B cell (primary cell): Measurements from ENCODE around the gene ELMO3. TPM values are rescaled to one million over a fixed set of nuclear protein-coding genes. Genes with fewer than 3 reads are reported as not detected.

Experiments
- ATAC-seq: fragments of 200-7000 bp; cut with Tn5 transposase; one replicate; pipeline ENCODE4 v1.10.0; 2021; ENCODE audit warnings: low read depth, mild to moderate bottlenecking, moderate number of reproducible peaks, moderate library complexity
- CTCF ChIA-PET: fragments of 350-600 bp; sonication (Branson Sonifier 250); formaldehyde crosslinking; loops from one replicate; lab custom pipeline; 2021; ENCODE audit warnings: antibody characterized with exemption, inconsistent platforms; lab: Charles Lee
- POLR2A ChIA-PET: fragments of 350-600 bp; sonication (Branson Sonifier 250); formaldehyde crosslinking; loops from one replicate; lab custom pipeline; 2021; ENCODE audit warnings: antibody characterized with exemption; lab: Charles Lee
- DNase-seq: peaks from one replicate; pipeline ENCODE4 v3.0.0; 2013
- H2AFZ ChIP-seq: 2 replicates; pipeline ENCODE4 v1.6.1; 2012; ENCODE audit warnings: mild to moderate bottlenecking, low read depth, low read length; ENCODE audit not compliant: insufficient read depth, poor library complexity, severe bottlenecking
- H3K27ac ChIP-seq, 2 donors: 1 replicate in 1 of 2; 2 replicates in 1 of 2; pipeline ENCODE4 v1.5.1; 2012 to 2013; ENCODE audit warnings: low read length in 2 of 2, mild to moderate bottlenecking in 2 of 2, moderate library complexity in 1 of 2
- H3K27me3 ChIP-seq, 4 experiments: fragments of 200-600 bp in 1 of 4; sonication (generic) in 1 of 4; replicated peaks in 1 of 4; 1 replicate in 2 of 4; 2 replicates in 2 of 4; pipeline versions ENCODE4 v1.6.1 to v1.7.0; 2013 to 2016; ENCODE audit warnings: low read length in 3 of 4, mild to moderate bottlenecking in 2 of 4, mixed read lengths in 1 of 4, moderate library complexity in 1 of 4; ENCODE audit not compliant: insufficient read depth in 4 of 4, control insufficient read depth in 3 of 4; ENCODE audit errors: control extremely low read depth in 1 of 4
- H3K36me3 ChIP-seq, 2 experiments: replicated peaks in 1 of 2; 1 replicate in 1 of 2; 2 replicates in 1 of 2; pipeline versions ENCODE4 v1.6.1 to v1.7.1; 2013; ENCODE audit warnings: low read length in 1 of 2; ENCODE audit not compliant: insufficient read depth in 2 of 2, control insufficient read depth in 1 of 2; ENCODE audit errors: control extremely low read depth in 1 of 2, extremely low read depth in 1 of 2
- H3K4me1 ChIP-seq, 2 donors: fragments of 200-600 bp in 1 of 2; sonication (generic) in 1 of 2; 1 replicate in 1 of 2; 2 replicates in 1 of 2; pipeline versions ENCODE4 v1.5.1 to v1.6.1; 2013 to 2017; ENCODE audit warnings: low read length in 2 of 2; ENCODE audit not compliant: control insufficient read depth in 2 of 2, insufficient read depth in 2 of 2
- H3K4me2 ChIP-seq: replicated peaks from 2 replicates; pipeline ENCODE3; 2012; ENCODE audit warnings: mild to moderate bottlenecking, low read depth, low read length; ENCODE audit not compliant: poor library complexity, severe bottlenecking
- H3K4me3 ChIP-seq, 5 experiments: fragments of 200-600 bp in 1 of 5; sonication (generic) in 1 of 5; 1 replicate in 3 of 5; 2 replicates in 2 of 5; pipeline versions ENCODE4 v1.5.1 to v1.7.0; 2011 to 2016; ENCODE audit warnings: low read length in 4 of 5, mild to moderate bottlenecking in 4 of 5, low read depth in 2 of 5, control low read depth in 1 of 5, moderate library complexity in 1 of 5; ENCODE audit not compliant: insufficient read depth in 1 of 5; ENCODE audit errors: control extremely low read depth in 1 of 5, extremely low read depth in 1 of 5
- H3K79me2 ChIP-seq: fragments of 200-600 bp; sonication (generic); one replicate; pipeline ENCODE4 v1.6.0; 2016; ENCODE audit warnings: low read length; ENCODE audit not compliant: control insufficient read depth, insufficient read depth
- H3K9ac ChIP-seq: fragments of 200-600 bp; sonication (generic); 2 replicates; pipeline ENCODE4 v1.6.1; 2017; ENCODE audit warnings: mild to moderate bottlenecking, low read length, moderate library complexity
- H3K9me3 ChIP-seq, 3 donors: one replicate each; pipeline versions ENCODE4 v1.6.1 to v1.7.1; 2013; ENCODE audit warnings: low read length in 2 of 3; ENCODE audit not compliant: control insufficient read depth in 2 of 3, insufficient read depth in 1 of 3; ENCODE audit errors: control extremely low read depth in 1 of 3
- H4K20me1 ChIP-seq: 2 replicates; pipeline ENCODE4 v1.6.0; 2012; ENCODE audit warnings: mild to moderate bottlenecking, low read length; ENCODE audit not compliant: insufficient read depth, control insufficient read depth, poor library complexity, severe bottlenecking
- H3K27ac Mint-ChIP-seq: one replicate; pipeline ENCODE4 v1.8.0; 2021; ENCODE audit warnings: mixed read lengths
- H3K27me3 Mint-ChIP-seq: one replicate; pipeline ENCODE4 v1.8.0; 2021; ENCODE audit warnings: mixed read lengths
- H3K4me1 Mint-ChIP-seq: one replicate; pipeline ENCODE4 v1.8.0; 2021; ENCODE audit warnings: mixed read lengths
- H3K4me3 Mint-ChIP-seq: one replicate; pipeline ENCODE4 v1.8.0; 2021; ENCODE audit warnings: mixed read lengths
- H3K9me3 Mint-ChIP-seq: one replicate; pipeline ENCODE4 v1.8.0; 2022; ENCODE audit warnings: mixed read lengths; ENCODE audit not compliant: insufficient read depth
- CTCF ChIP-seq: fragments of 200-600 bp; IDR thresholded peaks from one replicate; pipeline ENCODE4 v1.8.0; 2022; ENCODE audit warnings: antibody characterized with exemption, mild to moderate bottlenecking
- EZH2 ChIP-seq: IDR thresholded peaks from 2 replicates; pipeline ENCODE4 v1.6.1; 2012; ENCODE audit warnings: borderline replicate concordance, low read depth, mild to moderate bottlenecking, moderate library complexity, low read length; ENCODE audit not compliant: insufficient read depth, poor library complexity, severe bottlenecking
- WGBS: methylation state at CpG from one replicate; pipeline ENCODE4 v1.1.5; 2013; ENCODE audit warnings: missing lambda C conversion rate; ENCODE audit not compliant: insufficient coverage; 5-methylcytosine and 5-hydroxymethylcytosine counted together
- intact Hi-C: fragments of 100-400 bp; cut with micrococcal nuclease; formaldehyde crosslinking; loops from one replicate; pipeline ENCODE4 v1.10.0; 2022
- polyA plus RNA-seq: library from polyadenylated mRNA; depleted of rRNA; stranded (reverse); fragments of >200 nt; gene quantifications from 2 replicates; pipeline ENCODE4 v1.2.3, GENCODE V29; 2012
- total RNA-seq, 2 donors: library from RNA; stranded (reverse); fragments of 120-200 nt in 1 of 2; gene quantifications; 1 replicate in 1 of 2; 2 replicates in 1 of 2; pipeline versions ENCODE4 v1.2.3 to v1.2.4, GENCODE V29; 2013 to 2022

The ELMO3 gene
- total and polyA plus RNA-seq, 2 donors (not counting 1 experiment from before 2014, with no cell fraction given): 9.1 to 9.6 TPM

- ChIA-PET CTCF (interaction anchor here (0.7 to 3.2 kb wide), 6 partner anchors 11 to 19 kb away, joined by 3 to 11 read pairs (median 4); partner anchors contain the start of gene B3GNT9), POLR2A (interaction anchor here (0.6 kb wide), 1 partner anchor 142 kb away, joined by 3 read pairs; no protein-coding TSS in a partner anchor)
- H3K36me3 ChIP-seq: no peaks in the 10 kb centered on the region
- peak within 1 kb of the TSS; percentile 33 for H2AFZ ChIP-seq
- peaks cover 0 to 97% (median 66%) of the 10 kb centered on the region in 4 experiments for H3K27me3 ChIP-seq
- H3K79me2 ChIP-seq: no peaks in the 10 kb centered on the region
- peaks cover 35% of the 10 kb centered on the region for H3K4me1 Mint-ChIP-seq
- H3K9me3 Mint-ChIP-seq: no peaks in the 10 kb centered on the region
- peaks cover 68% of the 10 kb centered on the region for H3K27me3 Mint-ChIP-seq
- H3K4me3 Mint-ChIP-seq: peak within 1 kb of the TSS; percentile 54
- H3K4me2 ChIP-seq: peak within 1 kb of the TSS; percentile 75
- ATAC-seq (no peak), DNase-seq (no peak)
- peaks cover 42 to 49% of the 10 kb centered on the region in 2 donors for H3K4me1 ChIP-seq
- H3K9ac ChIP-seq: peak within 1 kb of the TSS; percentile 48
- H4K20me1 ChIP-seq: peaks cover under 1% of the 10 kb centered on the region
- peak within 1 kb of the TSS in 2 of 5 experiments; percentile 23 to 33 for H3K4me3 ChIP-seq
- peak within 1 kb of the TSS; percentile 29 for H3K27ac Mint-ChIP-seq
- WGBS: 4% methylated on average over 25 of the region's 50 CpGs
- intact Hi-C loops: no loop called here
- no peak within 1 kb of the TSS for H3K27ac ChIP-seq
- peaks cover 0 to 34% (median 0%) of the 10 kb centered on the region in 3 donors for H3K9me3 ChIP-seq
- TF ChIP-seq EZH2 (no peak), CTCF (no peak)
Observed at GRCh38 chr16:67170168-67170948, 28.6 kb upstream of the ELMO3 start, which contains the start of gene NOL3. Gene NOL3 (plus strand): TSS chr16:67170538.
